Hypothalamus (tissue), 51 donors: ENCODE measurements around the gene ZBED1.
"Not testable (repeated sequence)": the region's sequence is repeated elsewhere in the genome, so short reads cannot be mapped to it uniquely, and the experiment has no call there.

Experiments
- DNase-seq, 51 donors: peaks; one replicate each; lab custom pipeline; 2025; lab: John Stamatoyannopoulos, UW

ZBED1 gene

GRCh38 chrX:2457289-2458133 lies 43.3 kb downstream of the ZBED1 start:
- no peak for DNase-seq

- not testable (repeated sequence) for DNase-seq
Measured at GRCh38 chrX:2456091-2456490, 44.7 kb downstream of the ZBED1 start.

- DNase-seq: not testable (repeated sequence)
Measured at GRCh38 chrX:2454620-2455019, 46.2 kb downstream of the ZBED1 start.

- no peak for DNase-seq
Measured at GRCh38 chrX:2452799-2453198, 48.0 kb downstream of the ZBED1 start.

DNA sequence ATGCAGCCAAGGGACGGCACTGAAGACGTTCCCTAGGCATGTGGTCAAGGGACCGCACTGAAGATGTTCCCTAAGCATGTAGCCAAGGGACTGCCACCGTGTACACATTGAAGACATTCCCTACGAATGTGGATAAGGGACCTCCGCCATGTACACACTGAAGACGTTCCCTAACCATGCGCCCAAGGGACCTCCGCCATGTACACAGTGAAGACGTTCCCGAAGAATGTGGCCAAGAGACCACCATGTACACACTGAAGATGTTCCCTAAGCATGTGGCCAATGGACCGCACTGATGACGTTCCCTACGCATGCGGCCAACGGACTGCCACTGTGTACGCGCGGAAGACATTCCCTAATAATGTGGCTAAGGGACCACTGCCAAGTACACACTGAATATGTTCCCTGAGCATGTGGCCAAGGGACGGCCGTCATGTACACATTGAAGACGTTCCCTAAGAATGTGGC lies 48.4 kb downstream of the ZBED1 start:
- DNase-seq: no peak

DNA sequence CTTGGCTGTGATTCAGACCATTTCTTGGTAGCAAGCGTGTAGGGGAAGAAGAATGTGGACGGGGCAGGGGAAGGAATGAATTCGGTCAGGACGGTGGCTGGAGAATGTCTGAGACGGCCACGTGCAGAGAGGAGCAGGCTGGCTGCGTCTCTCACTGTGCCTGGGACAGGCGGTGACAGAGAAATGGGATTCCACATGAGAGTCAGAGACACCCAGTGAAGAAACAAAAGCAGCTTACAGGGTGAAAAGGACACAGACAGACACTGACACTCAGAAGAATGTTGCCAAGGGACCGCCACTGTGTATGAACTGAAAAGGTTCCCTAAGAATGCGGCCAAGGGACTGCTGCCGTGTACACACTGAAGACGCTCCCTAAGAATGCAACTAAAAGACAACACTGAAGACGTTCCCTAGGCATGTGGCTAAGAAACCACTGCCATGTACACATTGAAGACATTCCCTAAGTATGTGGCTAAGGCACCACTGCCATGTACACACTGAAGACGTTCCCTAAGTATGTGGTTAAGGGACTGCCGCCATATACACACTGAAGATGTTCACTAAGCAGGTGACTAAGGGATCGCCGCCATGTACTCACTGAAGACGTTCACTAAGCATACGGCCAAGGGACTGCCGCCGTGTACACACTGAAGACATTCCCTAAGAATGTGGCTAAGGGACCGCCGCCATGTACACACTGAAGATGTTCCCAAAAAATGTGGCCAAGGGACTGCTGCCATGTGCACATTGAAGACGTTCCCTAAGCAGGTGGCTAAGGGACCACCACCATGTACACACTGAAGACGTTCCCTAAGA lies 49.1 kb downstream of the ZBED1 start:
- no peak for DNase-seq

- DNase-seq: no peak
Measured at GRCh38 chrX:2450681-2451080, 50.1 kb downstream of the ZBED1 start.

DNA sequence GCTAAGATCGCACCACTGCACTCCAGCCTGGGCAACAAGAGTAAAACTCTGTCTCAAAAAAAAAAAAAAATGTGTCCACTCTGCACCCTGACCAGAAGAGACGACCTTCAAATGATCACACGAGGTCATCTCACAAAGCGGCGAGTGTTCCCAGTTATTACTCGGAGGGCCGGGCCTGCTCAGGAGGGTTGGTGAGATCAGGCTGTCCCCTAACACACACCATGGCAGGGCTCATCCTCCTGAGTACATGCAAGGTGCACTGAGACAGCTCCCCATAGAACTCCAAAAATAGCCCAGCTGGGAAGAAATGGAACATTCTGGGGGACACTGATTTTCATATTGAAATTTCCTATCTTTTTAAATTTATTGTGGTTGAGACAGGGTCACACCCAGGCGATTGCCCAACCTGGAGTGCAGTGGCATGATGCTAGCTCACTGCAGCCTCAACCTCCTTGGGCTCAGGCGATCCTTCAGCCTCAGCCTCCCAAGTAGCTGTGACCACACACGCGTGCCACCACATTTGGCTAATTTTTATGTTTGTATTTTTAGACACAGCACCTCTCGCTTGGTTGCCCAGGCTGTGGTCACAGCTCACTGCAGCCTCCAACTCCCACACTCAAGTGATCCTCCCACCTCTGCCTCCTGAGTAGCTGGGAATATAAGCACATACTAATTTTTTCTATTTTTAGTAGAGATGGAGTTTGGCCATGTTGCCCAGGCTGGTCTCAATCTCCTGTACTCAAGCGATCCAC lies 51.5 kb downstream of the ZBED1 start:
- DNase-seq: no peak

DNA sequence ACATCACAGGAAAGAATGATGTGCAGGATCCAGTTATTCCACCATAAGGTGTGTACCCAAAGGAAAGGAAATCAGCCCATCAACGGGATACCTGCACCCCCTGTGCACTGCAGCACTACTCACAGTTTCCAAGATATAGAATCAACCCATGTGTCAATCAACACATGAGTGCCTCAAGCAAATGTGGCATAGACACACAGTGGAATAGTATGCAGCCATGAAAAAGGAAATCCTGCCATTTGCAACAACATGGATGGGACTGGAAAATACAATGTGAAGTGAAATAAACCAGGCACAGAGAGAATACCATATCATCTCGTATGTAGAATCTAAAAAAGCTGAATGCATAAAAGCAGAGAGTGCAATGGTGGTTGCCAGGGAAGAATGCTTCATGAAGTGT lies 53.3 kb downstream of the ZBED1 start:
- DNase-seq: no peak

GRCh38 chrX:2446815-2447214 lies 54.0 kb downstream of the ZBED1 start:
- DNase-seq: no peak

GRCh38 chrX:2445662-2446623 lies 54.8 kb downstream of the ZBED1 start:
- DNase-seq: no peak

GRCh38 chrX:2442694-2443093 lies 58.1 kb downstream of the ZBED1 start:
- DNase-seq: no peak

GRCh38 chrX:2441466-2441865 lies 59.3 kb downstream of the ZBED1 start:
- no peak for DNase-seq

GRCh38 chrX:2439613-2440012 lies 61.2 kb downstream of the ZBED1 start:
- DNase-seq: no peak
